NCI-H1048 (cell line): ENCODE measurements around the gene NECAB3.

Source experiments
- DNase-seq: peaks from one replicate; lab custom pipeline; 2025; lab: John Stamatoyannopoulos, UW

Gene NECAB3

DNA sequence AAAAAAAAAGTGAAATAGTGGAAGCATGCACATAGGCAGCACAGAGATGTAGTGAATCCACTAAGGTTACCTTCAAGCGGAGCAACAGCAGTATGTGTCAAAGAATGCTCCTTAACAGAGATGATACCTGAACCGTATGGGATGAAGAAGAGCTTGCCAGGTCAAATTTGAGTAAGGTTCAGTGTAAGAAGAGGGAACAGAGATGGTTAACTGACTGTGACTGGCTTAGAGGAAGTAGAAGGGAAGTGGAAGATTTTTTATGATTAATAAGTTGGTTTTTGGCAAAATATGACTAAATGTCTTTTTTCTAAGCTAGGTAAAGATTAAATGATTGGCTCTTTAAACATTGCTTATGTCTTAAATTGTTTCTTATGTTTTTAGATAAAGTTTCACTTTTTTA, 64.7 kb downstream of the NECAB3 start:
- DNase-seq, result no peak
